KMS-11 (cell line): Measurements from ENCODE around the gene TMEM120A.

Source experiments
- H2AFZ ChIP-seq: fragments of 200-600 bp; sonication (generic); 2 replicates; pipeline ENCODE4 v1.6.1; 2016; ENCODE audit warnings: antibody characterized with exemption, mixed run types, low read depth
- H3K27ac ChIP-seq: fragments of 200-600 bp; sonication (generic); 2 replicates; pipeline ENCODE4 v1.6.1; 2016; ENCODE audit warnings: mild to moderate bottlenecking, mixed run types
- H3K27me3 ChIP-seq: fragments of 200-600 bp; sonication (generic); 2 replicates; pipeline ENCODE4 v1.6.1; 2017; ENCODE audit warnings: mild to moderate bottlenecking, low read depth, mixed run types, moderate library complexity; ENCODE audit not compliant: insufficient read depth
- H3K36me3 ChIP-seq: fragments of 200-600 bp; sonication (generic); 2 replicates; pipeline ENCODE4 v1.6.1; 2017; ENCODE audit warnings: mild to moderate bottlenecking, mixed run types; ENCODE audit not compliant: insufficient read depth
- H3K4me1 ChIP-seq: fragments of 200-600 bp; sonication (generic); 2 replicates; pipeline ENCODE4 v1.6.1; 2016; ENCODE audit warnings: mild to moderate bottlenecking, low read depth, mixed run types; ENCODE audit not compliant: poor library complexity, severe bottlenecking
- H3K4me2 ChIP-seq: fragments of 200-600 bp; sonication (generic); 2 replicates; pipeline ENCODE4 v1.7.0; 2016; ENCODE audit warnings: mild to moderate bottlenecking, mixed run types
- H3K4me3 ChIP-seq: fragments of 200-600 bp; sonication (generic); IDR thresholded peaks from 2 replicates; pipeline ENCODE4 v1.6.1; 2017; ENCODE audit warnings: low read depth, low read length, mixed read lengths; ENCODE audit not compliant: insufficient read depth
- H3K79me2 ChIP-seq: fragments of 200-600 bp; sonication (generic); 2 replicates; pipeline ENCODE4 v1.6.1; 2016; ENCODE audit warnings: low read depth, mixed run types; ENCODE audit not compliant: insufficient read depth
- H3K9ac ChIP-seq: fragments of 200-600 bp; sonication (generic); 2 replicates; pipeline ENCODE4 v1.6.1; 2016; ENCODE audit warnings: mild to moderate bottlenecking, mixed run types
- H4K20me1 ChIP-seq: fragments of 200-600 bp; sonication (generic); 2 replicates; pipeline ENCODE4 v1.6.1; 2016; ENCODE audit warnings: mild to moderate bottlenecking, mixed run types; ENCODE audit not compliant: insufficient read depth
- CTCF ChIP-seq: fragments of 200-600 bp; sonication (generic); conservative IDR thresholded peaks from 2 replicates; pipeline ENCODE4 v1.6.1; 2017; ENCODE audit warnings: low read depth, mild to moderate bottlenecking, antibody characterized with exemption, low read length, moderate library complexity, mixed read lengths

The TMEM120A gene

GRCh38 chr7:75958802-75959543, 35.4 kb downstream of the TMEM120A start:
- H3K27me3 ChIP-seq: no peaks in the 10 kb centered on the region
- H4K20me1 ChIP-seq: no peaks in the 10 kb centered on the region
- no peak overlapping the region for H3K9ac ChIP-seq
- H3K4me3 ChIP-seq: no peak overlapping the region
- no peaks in the 10 kb centered on the region for H3K4me1 ChIP-seq
- H3K4me2 ChIP-seq: no peak overlapping the region
- peaks cover 6% of the 10 kb centered on the region; the same call in 1 of the 2 replicates for H3K36me3 ChIP-seq
- no peaks in the 10 kb centered on the region; the same call in 1 of the 2 replicates for H3K79me2 ChIP-seq
- no peak overlapping the region for H3K27ac ChIP-seq
- H2AFZ ChIP-seq: no peak overlapping the region
- no peak for TF ChIP-seq CTCF

GRCh38 chr7:75957021-75957736, 37.2 kb downstream of the TMEM120A start:
- Histone ChIP-seq H3K4me1 (no peaks in the 10 kb centered on the region), H3K4me3 (no peak overlapping the region), H3K27ac (no peak overlapping the region), H4K20me1 (no peaks in the 10 kb centered on the region), H3K9ac (no peak overlapping the region), H3K27me3 (no peaks in the 10 kb centered on the region), H3K36me3 (peaks cover 6% of the 10 kb centered on the region; the same call in 1 of the 2 replicates), H3K79me2 (no peaks in the 10 kb centered on the region), H2AFZ (no peak overlapping the region), H3K4me2 (no peak overlapping the region)
- no peak for TF ChIP-seq CTCF

GRCh38 chr7:75955331-75955955, 39.0 kb downstream of the TMEM120A start:
- H2AFZ ChIP-seq: no peak overlapping the region
- peaks cover 6% of the 10 kb centered on the region; the same call in 1 of the 2 replicates for H3K36me3 ChIP-seq
- no peaks in the 10 kb centered on the region for H3K4me1 ChIP-seq
- H3K4me3 ChIP-seq: no peak overlapping the region
- H3K4me2 ChIP-seq: no peak overlapping the region
- H4K20me1 ChIP-seq: no peaks in the 10 kb centered on the region
- TF ChIP-seq CTCF: no peak
- H3K79me2 ChIP-seq: no peaks in the 10 kb centered on the region
- no peak overlapping the region for H3K9ac ChIP-seq
- no peaks in the 10 kb centered on the region for H3K27me3 ChIP-seq
- no peak overlapping the region for H3K27ac ChIP-seq

- Histone ChIP-seq H3K4me1 (no peaks in the 10 kb centered on the region), H4K20me1 (no peaks in the 10 kb centered on the region), H3K9ac (no peak overlapping the region), H3K27ac (no peak overlapping the region), H3K4me2 (no peak overlapping the region), H3K27me3 (no peaks in the 10 kb centered on the region), H2AFZ (no peak overlapping the region), H3K36me3 (peaks cover 6% of the 10 kb centered on the region; the same call in 1 of the 2 replicates), H3K4me3 (no peak overlapping the region), H3K79me2 (no peaks in the 10 kb centered on the region)
- no peak for TF ChIP-seq CTCF
These were observed 40.5 kb downstream of the TMEM120A start for GRCh38 chr7:75953931-75954330.
